Measurements from ENCODE around the gene ZGLP1. TPM values are rescaled to one million over a fixed set of nuclear protein-coding genes. Genes with fewer than 3 reads are reported as not detected.

ZGLP1 gene
- total and polyA plus RNA-seq, 10 donors, result 2.7 to 24.1 (median 4.2) TPM

GRCh38 chr19:10346509-10346908 lies 36.9 kb upstream of the ZGLP1 start:
- Histone ChIP-seq H3K4me3 (peak overlapping the region in 1 of 8 donors; percentile 49), H3K27me3 (replicated peaks in 1 of 7) (no peaks in the 10 kb centered on the region), H3K4me1 (peaks cover 0 to 23% (median 0%) of the 10 kb centered on the region in 6 donors), H3K27ac (peak overlapping the region in 7 of 8 donors; percentile 62 to 92 (median 83)), H3K9me3 (no peaks in the 10 kb centered on the region), H3K36me3 (peaks cover 0 to 25% (median 22%) of the 10 kb centered on the region in 6 donors)
- DNase-seq, result no peak
- intact Hi-C loops (cut with DNase I; ENCODE audit: low total_unique reads), result no loop called here
- 48 to 74% (median 56%) methylated on average over 10 of the region's 10 CpGs for whole genome bisulfite sequencing, 5 donors
- TF ChIP-seq CTCF (IDR thresholded peaks at IDR 0.05 in 8 of 11, conservative IDR thresholded peaks at IDR 0.05 in 3 of 11) (no peak), POLR2AphosphoS5 (IDR thresholded peaks at IDR 0.05) (peak in 1 of 3 donors; percentile 73)

GRCh38 chr19:10344780-10345179 lies 35.2 kb upstream of the ZGLP1 start:
- DNase-seq, result no peak
- H3K36me3 ChIP-seq, result peaks cover 0 to 8% (median 5%) of the 10 kb centered on the region in 6 donors
- H3K4me3 ChIP-seq, result no peak overlapping the region
- H3K27ac ChIP-seq, result peak overlapping the region in 1 of 8 donors; percentile 92
- peaks cover 2 to 35% (median 5%) of the 10 kb centered on the region in 6 donors for H3K4me1 ChIP-seq
- no peaks in the 10 kb centered on the region for H3K27me3 ChIP-seq (replicated peaks in 1 of 7)
- no peaks in the 10 kb centered on the region for H3K9me3 ChIP-seq
- intact Hi-C loops (cut with DNase I; ENCODE audit: low total_unique reads), result no loop called here
- TF ChIP-seq CTCF (IDR thresholded peaks at IDR 0.05 in 8 of 11, conservative IDR thresholded peaks at IDR 0.05 in 3 of 11), result no peak
- TF ChIP-seq POLR2A (IDR thresholded peaks at IDR 0.05), result no peak
- no peak for TF ChIP-seq POLR2AphosphoS5 (IDR thresholded peaks at IDR 0.05)
- 87 to 95% (median 91%) methylated on average over 10 of the region's 10 CpGs for WGBS, 5 donors

GRCh38 chr19:10343495-10343894 lies 33.9 kb upstream of the ZGLP1 start:
- TF ChIP-seq POLR2A (IDR thresholded peaks at IDR 0.05) (no peak), POLR2AphosphoS5 (IDR thresholded peaks at IDR 0.05) (no peak), CTCF (IDR thresholded peaks at IDR 0.05 in 8 of 11, conservative IDR thresholded peaks at IDR 0.05 in 3 of 11) (no peak)
- DNase-seq, result no peak
- Histone ChIP-seq H3K36me3 (no peaks in the 10 kb centered on the region), H3K27ac (no peak overlapping the region), H3K4me1 (peaks cover 7 to 48% (median 16%) of the 10 kb centered on the region in 6 donors), H3K4me3 (no peak overlapping the region), H3K9me3 (no peaks in the 10 kb centered on the region), H3K27me3 (replicated peaks in 1 of 7) (no peaks in the 10 kb centered on the region)
- WGBS, 5 donors, result 66 to 92% (median 87%) methylated on average over 2 of the region's 2 CpGs
- intact Hi-C loops (cut with DNase I; ENCODE audit: low total_unique reads), result no loop called here

- TF ChIP-seq CTCF (IDR thresholded peaks at IDR 0.05 in 8 of 11, conservative IDR thresholded peaks at IDR 0.05 in 3 of 11) (no peak), POLR2AphosphoS5 (IDR thresholded peaks at IDR 0.05) (no peak), POLR2A (IDR thresholded peaks at IDR 0.05) (no peak)
- intact Hi-C loops (cut with DNase I; ENCODE audit: low total_unique reads), result loop anchor here (10.0 kb wide), 1 partner anchor 65 kb away; the partner anchor contains the start of gene ICAM1
- WGBS, 5 donors, result 68 to 83% (median 82%) methylated on average over 5 of the region's 5 CpGs
These were observed 30.4 kb upstream of the ZGLP1 start for GRCh38 chr19:10339977-10340376.

More at GRCh38 chr19:10339977-10340376, 30.4 kb upstream of the ZGLP1 start:
- Histone ChIP-seq H3K9me3 (no peaks in the 10 kb centered on the region), H3K36me3 (peaks cover 0 to 18% (median 8%) of the 10 kb centered on the region in 6 donors), H3K27ac (peak overlapping the region in 7 of 8 donors; percentile 80 to 94 (median 87)), H3K27me3 (replicated peaks in 1 of 7) (no peaks in the 10 kb centered on the region), H3K4me1 (peaks cover 7 to 60% (median 33%) of the 10 kb centered on the region in 6 donors), H3K4me3 (peak overlapping the region in 3 of 8 donors; percentile 48 to 75 (median 68))
- no peak for DNase-seq
